8988T (cell line): ENCODE data around the gene UXS1.
"Not testable (repeated sequence)": the region's sequence is repeated elsewhere in the genome, so short reads cannot be mapped to it uniquely, and the experiment has no call there.

Experiments used
- DNase-seq: peaks from one replicate; pipeline ENCODE4 v3.0.0; 2011

The UXS1 gene

DNA sequence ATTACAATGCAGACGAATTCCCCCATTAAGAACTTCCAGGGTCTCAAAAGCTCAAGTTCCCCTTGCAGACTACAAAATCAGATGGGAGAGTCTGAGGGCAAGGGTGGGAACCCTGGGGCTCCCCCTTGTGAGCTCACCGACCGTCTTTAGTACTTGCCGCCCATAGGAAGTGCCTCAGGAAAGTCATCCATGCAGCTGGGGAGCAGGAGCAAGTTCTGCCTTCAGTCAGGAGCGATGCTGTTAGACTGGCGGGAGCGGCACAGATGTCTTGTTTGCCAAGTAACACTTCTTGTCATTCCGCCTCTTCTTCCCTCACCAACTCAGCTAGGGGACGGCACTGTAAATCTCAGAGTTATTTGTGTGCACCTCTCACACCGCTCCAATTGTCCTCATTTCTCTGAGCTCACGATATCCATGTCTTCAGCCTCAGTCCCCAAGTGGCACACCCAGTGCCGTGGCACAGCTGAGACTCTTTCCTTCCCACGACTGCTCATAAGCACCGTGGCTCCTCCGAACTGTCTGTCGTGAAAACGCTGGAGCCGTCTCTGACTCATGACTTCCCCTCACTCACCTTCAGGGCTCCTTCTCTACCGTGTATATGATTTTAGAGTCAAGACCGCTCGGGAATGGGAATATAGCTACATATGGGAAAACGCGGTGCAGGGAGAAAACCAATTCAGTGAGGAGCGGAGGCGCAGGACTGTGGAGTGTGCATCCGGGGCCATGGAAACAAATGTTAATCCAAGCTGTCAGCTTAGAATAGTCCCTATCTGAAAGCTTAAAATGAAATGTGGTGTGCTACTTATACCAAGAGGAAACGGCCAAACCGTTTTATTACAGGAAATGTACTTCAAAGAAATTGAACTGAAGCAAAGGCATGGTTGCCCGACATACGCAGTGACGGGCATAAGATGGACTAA, 34.0 kb downstream of the UXS1 start:
- no peak for DNase-seq

DNA sequence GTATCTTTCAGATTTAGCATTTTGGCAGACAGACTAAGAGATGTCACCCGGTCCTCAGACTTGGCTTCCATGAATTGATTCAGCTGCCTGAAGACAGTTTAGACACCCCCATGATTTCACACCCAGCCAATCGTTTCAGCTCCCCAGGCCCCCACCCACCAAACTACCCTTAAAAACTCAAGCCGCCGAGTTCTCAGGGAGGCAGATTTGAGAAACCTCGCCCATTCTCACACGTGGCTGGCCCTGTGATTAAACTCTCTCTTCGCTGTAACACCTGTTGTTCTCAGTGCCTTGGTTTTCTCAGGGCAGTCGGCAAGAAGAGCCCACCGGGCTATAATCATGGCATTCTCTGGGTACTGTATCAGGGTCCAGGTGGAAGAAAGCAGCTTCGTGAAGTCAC, 35.2 kb downstream of the UXS1 start:
- DNase-seq = no peak

- no peak for DNase-seq
These were observed 36.0 kb downstream of the UXS1 start for GRCh38 chr2:106158131-106158530.

GRCh38 chr2:106157416-106157815, 36.7 kb downstream of the UXS1 start:
- no peak for DNase-seq

GRCh38 chr2:106156305-106157296, 37.5 kb downstream of the UXS1 start:
- DNase-seq = no peak

DNA sequence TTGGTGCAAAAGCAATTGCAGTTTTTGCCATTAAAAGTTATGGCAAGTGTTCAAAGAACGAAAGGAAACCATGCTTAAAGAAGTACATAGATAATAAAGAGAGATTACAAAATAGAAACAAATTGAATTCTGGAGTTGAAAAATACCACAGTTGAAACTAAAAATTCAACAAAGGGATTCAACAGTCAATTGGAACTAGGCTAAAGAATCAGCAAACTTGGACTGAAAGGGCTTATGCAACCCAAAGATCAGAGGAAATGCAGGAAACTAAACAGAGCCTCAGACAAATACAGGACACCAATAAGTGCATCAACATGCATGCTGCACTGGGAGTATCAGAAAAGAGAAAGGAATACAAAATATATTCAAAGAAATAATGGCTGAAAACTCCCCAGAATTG, 40.3 kb downstream of the UXS1 start:
- no peak for DNase-seq

DNA sequence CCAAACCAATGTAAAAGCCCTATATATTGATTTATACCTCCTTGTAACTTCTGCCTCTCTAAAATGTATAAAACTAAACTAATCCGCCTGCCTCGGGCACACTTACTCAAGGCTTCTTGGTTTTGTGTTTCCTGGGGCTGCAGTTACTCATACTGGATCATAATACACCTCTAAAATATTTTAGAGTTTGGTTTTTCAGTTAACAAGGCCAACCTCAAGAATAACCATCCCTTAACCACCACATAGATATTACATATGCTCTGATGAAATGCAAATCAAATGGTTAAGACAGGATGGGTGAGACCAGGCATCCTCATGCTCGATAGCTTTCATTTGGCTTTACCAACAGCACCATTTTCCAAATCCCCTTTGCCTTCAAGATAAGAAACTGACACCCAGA, 46.4 kb downstream of the UXS1 start:
- DNase-seq = no peak

DNA sequence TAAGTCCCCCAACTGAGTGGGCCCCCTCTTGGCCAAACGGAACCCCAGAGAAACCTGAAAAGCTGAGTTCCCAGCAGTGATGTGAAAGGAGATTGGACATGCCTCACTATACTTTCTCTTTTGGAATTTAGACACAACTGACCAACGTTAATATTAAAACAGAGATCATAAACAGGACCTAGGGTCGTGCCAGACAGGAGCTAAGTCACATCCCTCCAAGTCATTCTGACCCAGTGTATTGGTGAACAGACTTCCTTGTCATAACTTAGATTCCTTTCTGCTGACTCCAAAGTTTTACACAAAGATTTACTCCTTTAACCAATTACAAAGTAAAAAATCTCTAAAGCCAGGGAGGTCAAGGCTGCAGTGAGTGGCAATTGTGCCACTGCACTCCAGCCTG, 46.9 kb downstream of the UXS1 start:
- DNase-seq = peak; percentile 16

- DNase-seq = no peak
These were observed 49.3 kb downstream of the UXS1 start for GRCh38 chr2:106144621-106145331.

DNA sequence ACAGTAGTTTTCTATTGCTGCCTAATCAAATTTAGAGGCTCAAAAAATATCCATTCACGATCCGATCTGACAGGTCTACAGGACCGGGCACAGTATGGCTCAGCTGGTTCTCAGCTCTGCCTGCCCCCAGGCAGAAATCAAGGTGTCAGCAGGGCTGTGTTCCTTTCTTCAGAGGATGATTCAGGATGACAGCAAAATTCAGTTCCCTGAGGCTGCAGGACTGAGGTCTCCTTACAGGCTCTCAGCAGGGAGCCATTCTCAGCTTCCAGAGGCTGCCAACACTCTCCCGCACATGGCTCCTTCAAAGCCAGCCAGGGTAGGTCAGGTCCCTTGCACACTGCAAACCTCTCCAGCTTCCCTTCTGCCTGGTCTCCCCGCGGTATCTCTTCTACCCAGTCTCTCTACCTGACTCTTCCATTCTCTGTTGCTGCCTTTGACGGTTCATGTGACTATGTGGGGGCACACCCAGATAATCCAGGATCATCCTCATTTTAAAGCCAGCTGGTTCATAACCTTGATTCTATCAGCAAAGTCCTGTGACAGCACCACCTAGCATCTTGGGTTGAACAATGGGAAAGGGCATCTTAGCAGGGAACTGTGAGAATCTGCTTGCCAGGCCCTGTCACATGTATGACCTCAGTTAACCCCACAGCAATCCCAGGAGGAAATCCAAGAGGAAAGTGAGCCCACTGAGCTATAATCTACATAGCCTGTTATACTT, 50.4 kb downstream of the UXS1 start:
- DNase-seq = no peak

GRCh38 chr2:106142683-106143082, 51.4 kb downstream of the UXS1 start:
- no peak for DNase-seq

DNA sequence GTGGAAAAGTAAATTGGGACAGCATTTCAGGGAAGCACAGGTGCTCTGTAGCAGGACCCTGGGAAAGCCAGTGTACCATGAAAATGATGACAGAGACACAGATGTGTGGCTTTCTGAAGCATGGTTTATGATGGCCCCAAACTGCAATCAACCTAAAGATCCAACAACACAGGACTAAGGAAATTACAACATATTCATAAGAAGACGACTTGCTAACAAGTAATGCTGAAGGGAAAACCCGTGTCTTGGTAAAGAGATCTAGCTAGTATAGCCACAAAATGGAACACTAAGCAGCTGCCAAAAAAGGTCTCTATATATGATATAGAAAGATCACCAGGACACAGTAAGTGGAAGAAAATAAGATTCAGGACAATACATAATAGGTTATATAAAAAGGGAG, 53.2 kb downstream of the UXS1 start:
- no peak for DNase-seq

- DNase-seq = no peak
These were observed 54.0 kb downstream of the UXS1 start for GRCh38 chr2:106140113-106140512.

DNA sequence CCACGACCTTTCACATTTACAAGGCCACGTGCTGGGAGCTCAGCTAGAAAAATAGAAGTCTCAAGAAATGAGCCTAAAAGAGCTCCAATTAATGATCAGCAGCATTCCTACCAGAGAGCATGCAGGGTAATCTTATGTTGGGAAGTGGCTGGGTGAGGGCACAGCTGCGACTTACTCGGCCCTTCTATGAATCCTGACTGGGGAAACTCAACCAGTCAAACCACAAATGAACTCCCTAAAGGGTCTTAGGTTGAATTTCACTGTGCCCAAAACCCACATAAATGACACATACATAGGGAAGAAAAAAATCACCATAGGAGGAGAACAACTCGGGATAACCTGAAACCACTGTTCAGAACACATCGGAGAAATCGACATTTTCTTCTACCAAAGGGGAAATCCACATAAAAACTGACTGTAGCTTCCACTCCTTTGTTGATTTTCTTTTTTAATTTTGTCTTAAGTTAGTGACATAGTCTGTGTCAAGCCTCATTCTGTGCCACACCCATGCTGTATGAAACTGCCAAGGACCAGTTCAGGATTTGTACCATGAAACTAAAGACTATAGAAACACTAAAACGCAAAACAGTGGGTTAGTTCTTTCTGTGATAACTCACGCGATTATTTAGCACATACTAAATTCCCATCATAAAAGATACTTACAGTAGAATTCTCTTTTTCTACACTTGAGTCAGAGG, 54.7 kb downstream of the UXS1 start:
- no peak for DNase-seq

DNA sequence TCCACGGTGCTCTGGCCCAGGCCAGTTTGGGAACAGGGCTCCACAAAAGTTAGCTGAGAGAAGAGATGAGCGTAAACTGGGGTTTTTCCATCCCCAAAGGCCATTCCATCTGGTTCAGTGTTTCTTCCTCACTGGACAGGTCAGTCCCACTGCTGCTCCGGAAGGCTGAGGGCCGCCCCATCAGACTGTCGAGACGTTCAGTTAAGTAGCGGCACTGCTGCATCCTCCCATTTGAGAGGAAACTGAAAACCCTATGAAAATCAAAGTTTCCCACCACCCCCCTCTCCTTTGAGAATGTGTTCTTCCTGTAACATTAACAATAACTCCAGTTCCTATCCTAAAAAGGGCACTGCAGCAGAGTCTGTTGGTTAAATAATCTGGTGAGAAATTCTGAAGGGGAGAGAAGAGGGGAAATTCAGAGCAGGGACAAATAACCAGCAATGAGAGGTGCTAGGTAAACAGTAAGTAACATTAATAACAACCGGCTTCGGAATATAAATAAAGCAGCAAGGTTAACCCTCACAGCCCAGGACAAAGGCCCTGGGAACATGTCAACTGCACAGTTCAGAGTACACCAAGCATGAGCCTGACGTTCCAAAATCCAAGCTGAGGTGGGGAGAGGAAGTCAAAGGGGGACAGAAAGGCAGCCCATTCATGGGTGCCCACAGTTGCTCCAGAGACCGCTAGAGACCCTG, 55.4 kb downstream of the UXS1 start:
- DNase-seq = no peak

DNA sequence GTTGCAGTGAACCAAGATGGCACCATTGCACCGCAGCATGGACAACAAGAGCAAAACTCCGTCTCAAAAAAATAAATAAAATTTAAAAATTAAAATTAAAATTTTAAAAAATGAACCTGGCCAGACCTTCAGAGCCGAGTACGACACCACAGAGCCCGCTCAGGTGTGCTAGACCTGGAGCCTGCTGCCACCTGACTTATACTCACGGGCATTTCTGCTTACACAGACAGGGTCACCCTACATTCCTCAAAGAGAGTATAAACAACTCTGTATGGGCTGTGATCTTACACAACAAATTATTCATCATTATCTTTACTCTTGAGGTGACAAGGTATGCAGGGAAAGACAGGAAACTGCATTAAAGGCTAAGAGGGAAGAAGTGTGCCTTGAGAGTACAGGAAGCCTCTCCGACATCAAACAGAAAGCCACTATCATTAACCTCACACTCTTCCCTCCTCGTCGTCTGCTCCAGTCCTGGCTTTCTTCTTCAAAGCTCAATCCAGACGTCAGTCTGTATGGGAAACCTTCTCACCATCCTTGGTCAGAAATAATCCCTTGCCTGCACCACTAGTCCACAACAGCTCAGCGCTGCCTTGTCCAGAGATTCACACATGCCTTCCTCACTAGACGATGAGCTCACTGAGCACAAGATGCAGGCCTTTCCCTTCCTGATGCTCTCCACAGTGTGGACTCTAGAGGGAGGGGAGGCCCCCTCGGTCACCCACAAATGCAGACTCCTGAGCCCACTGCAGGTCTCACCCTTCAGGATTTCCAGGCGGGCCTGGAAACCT, 56.2 kb downstream of the UXS1 start:
- DNase-seq = no peak

- not testable (repeated sequence) for DNase-seq
These were observed 62.9 kb downstream of the UXS1 start for GRCh38 chr2:106131192-106131591.

DNA sequence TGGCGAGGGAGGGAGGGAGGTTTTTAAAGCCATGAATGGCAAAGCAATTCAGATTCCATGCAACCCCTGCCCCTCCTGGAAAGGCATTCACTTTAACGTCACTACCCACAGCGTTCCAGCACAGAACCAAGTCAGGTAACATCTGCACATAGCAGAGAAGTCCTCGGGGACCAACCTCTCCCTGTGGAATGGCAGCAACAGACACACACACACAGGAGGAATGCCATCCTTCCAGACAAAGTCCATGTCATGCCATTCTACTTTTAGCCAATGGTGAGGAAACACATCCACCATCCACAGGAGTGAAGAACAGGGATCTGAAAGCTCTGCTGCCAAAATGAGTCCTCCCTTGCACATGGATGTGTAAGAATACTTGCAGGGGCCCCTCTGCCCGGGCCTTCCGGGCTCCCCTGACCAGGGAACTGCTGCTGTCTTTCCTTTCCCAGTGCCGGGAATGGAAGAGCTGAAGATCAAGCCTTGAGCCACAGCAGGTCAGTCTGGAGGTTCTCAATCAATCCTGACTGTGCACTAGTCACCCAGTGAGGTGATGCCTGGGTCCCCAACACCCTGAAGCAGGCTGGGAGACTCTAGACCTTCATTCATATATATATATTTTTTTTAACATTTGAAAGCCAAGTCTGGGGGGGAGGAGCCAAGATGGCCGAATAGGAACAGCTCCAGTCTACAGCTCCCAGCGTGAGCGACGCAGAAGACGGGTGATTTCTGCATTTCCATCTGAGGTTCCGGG, 63.7 kb downstream of the UXS1 start:
- DNase-seq = no peak

- no peak for DNase-seq
These were observed 64.5 kb downstream of the UXS1 start for GRCh38 chr2:106129592-106129991.
